Activated naive CD8-positive, alpha-beta T cell treated with anti-CD3 and anti-CD28 coated beads, Interleukin-2, amount 10 ng/mL, durations not matched to agents 7 days and 5 days (primary cell): ENCODE measurements around the gene CCDC187. TPM values are rescaled to one million over a fixed set of nuclear protein-coding genes. Genes with fewer than 3 reads are reported as not detected.
"Not testable (repeated sequence)": the region's sequence is repeated elsewhere in the genome, so short reads cannot be mapped to it uniquely, and the experiment has no call there.

Experiments used
- ATAC-seq: fragments of 150-1000 bp; cut with Tn5 transposase; one replicate; pipeline ENCODE4 v1.10.0; 2021; ENCODE audit warnings: low read depth, moderate library complexity
- POLR2A ChIA-PET: fragments of 350-600 bp; sonication (Branson Sonifier 250); formaldehyde crosslinking; loops from one replicate; lab custom pipeline; 2021; ENCODE audit warnings: antibody characterized with exemption; lab: Charles Lee
- DNase-seq: peaks from one replicate; pipeline ENCODE4 v3.0.0; 2021
- H3K27ac Mint-ChIP-seq: one replicate; pipeline ENCODE4 v1.8.0; 2022; ENCODE audit warnings: mild to moderate bottlenecking, mixed read lengths
- H3K27me3 Mint-ChIP-seq: one replicate; pipeline ENCODE4 v1.8.0; 2022; ENCODE audit warnings: mild to moderate bottlenecking, moderate library complexity, mixed read lengths
- H3K36me3 Mint-ChIP-seq: one replicate; pipeline ENCODE4 v1.8.0; 2021; ENCODE audit warnings: mild to moderate bottlenecking, mixed read lengths
- H3K4me1 Mint-ChIP-seq: one replicate; pipeline ENCODE4 v1.8.0; 2021; ENCODE audit warnings: mixed read lengths
- H3K4me3 Mint-ChIP-seq: one replicate; pipeline ENCODE4 v1.8.0; 2022; ENCODE audit warnings: mild to moderate bottlenecking, moderate library complexity, mixed read lengths
- H3K9me3 Mint-ChIP-seq: one replicate; pipeline ENCODE4 v1.8.0; 2021; ENCODE audit warnings: mixed read lengths
- total RNA-seq, 2 experiments: library from RNA; stranded (reverse); gene quantifications; one replicate each; pipeline ENCODE4 v1.2.3, GENCODE V29; 2021

The CCDC187 gene
- total RNA-seq, 2 experiments from 2014 or later = not detected

GRCh38 chr9:136243631-136244030 is 60.3 kb downstream of the CCDC187 start:
- no peaks in the 10 kb centered on the region for H3K36me3 Mint-ChIP-seq
- DNase-seq (no peak), ATAC-seq (no peak)
- POLR2A ChIA-PET = no interaction called here
- peaks cover 28% of the 10 kb centered on the region for H3K4me1 Mint-ChIP-seq
- H3K4me3 Mint-ChIP-seq = peak overlapping the region; percentile 91
- no peaks in the 10 kb centered on the region for H3K9me3 Mint-ChIP-seq
- H3K27ac Mint-ChIP-seq = peak overlapping the region; percentile 80
- H3K27me3 Mint-ChIP-seq = peaks cover 3% of the 10 kb centered on the region

GRCh38 chr9:136242918-136243525 is 60.9 kb downstream of the CCDC187 start:
- Mint-ChIP-seq H3K27me3 (peaks cover 3% of the 10 kb centered on the region), H3K4me1 (peaks cover 30% of the 10 kb centered on the region), H3K4me3 (no peak overlapping the region), H3K36me3 (no peaks in the 10 kb centered on the region), H3K9me3 (no peaks in the 10 kb centered on the region), H3K27ac (peak overlapping the region; percentile 80)
- no peak for DNase-seq
- ATAC-seq = no peak
- POLR2A ChIA-PET = interaction anchor here (1.0 kb wide), 1 partner anchor 24 kb away, joined by 4 read pairs; no protein-coding TSS in a partner anchor

- Mint-ChIP-seq H3K27ac (no peak overlapping the region), H3K4me1 (peaks cover 30% of the 10 kb centered on the region), H3K9me3 (no peaks in the 10 kb centered on the region), H3K4me3 (no peak overlapping the region), H3K36me3 (no peaks in the 10 kb centered on the region), H3K27me3 (peaks cover 3% of the 10 kb centered on the region)
- POLR2A ChIA-PET = interaction anchor here (1.0 kb wide), 1 partner anchor 25 kb away, joined by 4 read pairs; no protein-coding TSS in a partner anchor
- ATAC-seq (no peak), DNase-seq (no peak)
Measured at GRCh38 chr9:136242248-136242647, 61.6 kb downstream of the CCDC187 start.

- no peaks in the 10 kb centered on the region for H3K9me3 Mint-ChIP-seq
- peaks cover 30% of the 10 kb centered on the region for H3K4me1 Mint-ChIP-seq
- DNase-seq (no peak), ATAC-seq (no peak)
- H3K27me3 Mint-ChIP-seq = no peaks in the 10 kb centered on the region
- H3K36me3 Mint-ChIP-seq = no peaks in the 10 kb centered on the region
- H3K4me3 Mint-ChIP-seq = no peak overlapping the region
- H3K27ac Mint-ChIP-seq = no peak overlapping the region
- POLR2A ChIA-PET = no interaction called here
Measured at GRCh38 chr9:136241542-136241941, 62.4 kb downstream of the CCDC187 start.

- no peaks in the 10 kb centered on the region for H3K27me3 Mint-ChIP-seq
- no peaks in the 10 kb centered on the region for H3K9me3 Mint-ChIP-seq
- peaks cover 30% of the 10 kb centered on the region for H3K4me1 Mint-ChIP-seq
- POLR2A ChIA-PET = no interaction called here
- H3K36me3 Mint-ChIP-seq = no peaks in the 10 kb centered on the region
- no peak overlapping the region for H3K4me3 Mint-ChIP-seq
- H3K27ac Mint-ChIP-seq = no peak overlapping the region
- ATAC-seq = no peak
- DNase-seq = no peak
Measured at GRCh38 chr9:136240941-136241340, 63.0 kb downstream of the CCDC187 start.

- Mint-ChIP-seq H3K27ac (no peak overlapping the region), H3K9me3 (no peaks in the 10 kb centered on the region), H3K36me3 (no peaks in the 10 kb centered on the region), H3K4me3 (no peak overlapping the region), H3K27me3 (no peaks in the 10 kb centered on the region), H3K4me1 (peaks cover 27% of the 10 kb centered on the region)
- POLR2A ChIA-PET = no interaction called here
- no peak for ATAC-seq
- no peak for DNase-seq
Measured at GRCh38 chr9:136239983-136240330, 63.9 kb downstream of the CCDC187 start.

GRCh38 chr9:136239135-136239982 is 64.5 kb downstream of the CCDC187 start:
- H3K4me3 Mint-ChIP-seq = no peak overlapping the region
- H3K27ac Mint-ChIP-seq = no peak overlapping the region
- H3K4me1 Mint-ChIP-seq = peaks cover 22% of the 10 kb centered on the region
- no peaks in the 10 kb centered on the region for H3K27me3 Mint-ChIP-seq
- POLR2A ChIA-PET = no interaction called here
- DNase-seq (no peak), ATAC-seq (no peak)
- no peaks in the 10 kb centered on the region for H3K36me3 Mint-ChIP-seq
- H3K9me3 Mint-ChIP-seq = no peaks in the 10 kb centered on the region

- DNase-seq (no peak), ATAC-seq (no peak)
- POLR2A ChIA-PET = no interaction called here
- Mint-ChIP-seq H3K27ac (no peak overlapping the region), H3K4me1 (peaks cover 19% of the 10 kb centered on the region), H3K36me3 (peaks cover 1% of the 10 kb centered on the region), H3K27me3 (no peaks in the 10 kb centered on the region), H3K9me3 (no peaks in the 10 kb centered on the region), H3K4me3 (no peak overlapping the region)
Measured at GRCh38 chr9:136238342-136238732, 65.6 kb downstream of the CCDC187 start.

GRCh38 chr9:136237486-136238341 is 66.2 kb downstream of the CCDC187 start:
- ATAC-seq (no peak), DNase-seq (no peak)
- H3K27me3 Mint-ChIP-seq = no peaks in the 10 kb centered on the region
- no peak overlapping the region for H3K27ac Mint-ChIP-seq
- POLR2A ChIA-PET = no interaction called here
- no peaks in the 10 kb centered on the region for H3K9me3 Mint-ChIP-seq
- H3K4me1 Mint-ChIP-seq = peaks cover 15% of the 10 kb centered on the region
- H3K36me3 Mint-ChIP-seq = peaks cover 1% of the 10 kb centered on the region
- H3K4me3 Mint-ChIP-seq = no peak overlapping the region

GRCh38 chr9:136236471-136237410 is 67.2 kb downstream of the CCDC187 start:
- peaks cover 22% of the 10 kb centered on the region for H3K4me1 Mint-ChIP-seq
- POLR2A ChIA-PET, H3K9me3 Mint-ChIP-seq, H3K36me3 Mint-ChIP-seq, H3K27me3 Mint-ChIP-seq, ATAC-seq, DNase-seq, H3K4me3 Mint-ChIP-seq, H3K27ac Mint-ChIP-seq: not testable (repeated sequence)

- H3K4me1 Mint-ChIP-seq = peaks cover 22% of the 10 kb centered on the region
- no peak for DNase-seq
- no peak for ATAC-seq
- POLR2A ChIA-PET = no interaction called here
- no peak overlapping the region for H3K4me3 Mint-ChIP-seq
- peaks cover 3% of the 10 kb centered on the region for H3K36me3 Mint-ChIP-seq
- H3K9me3 Mint-ChIP-seq = no peaks in the 10 kb centered on the region
- no peak overlapping the region for H3K27ac Mint-ChIP-seq
- no peaks in the 10 kb centered on the region for H3K27me3 Mint-ChIP-seq
Measured at GRCh38 chr9:136235709-136236455, 68.0 kb downstream of the CCDC187 start.

- Mint-ChIP-seq H3K9me3 (no peaks in the 10 kb centered on the region), H3K27me3 (no peaks in the 10 kb centered on the region), H3K4me1 (peaks cover 22% of the 10 kb centered on the region), H3K36me3 (peaks cover 3% of the 10 kb centered on the region), H3K4me3 (no peak overlapping the region), H3K27ac (no peak overlapping the region)
- no peak for ATAC-seq
- no peak for DNase-seq
- POLR2A ChIA-PET = no interaction called here
Measured at GRCh38 chr9:136235171-136235570, 68.7 kb downstream of the CCDC187 start.
